GM21825 (cell line): ENCODE measurements around the gene ZBED6.
A peak's percentile ranks its signal among the peaks of the same experiment; 100 is the strongest.
"Not testable (repeated sequence)": the region's sequence is repeated elsewhere in the genome, so short reads cannot be mapped to it uniquely, and the experiment has no call there.

Experiments used
- ATAC-seq: cut with Tn5 transposase; IDR thresholded peaks from one replicate; pipeline ENCODE4 v1.9.1; 2021; ENCODE audit warnings: mild to moderate bottlenecking, moderate library complexity; ENCODE audit not compliant: unreplicated experiment

ZBED6 gene, protein sequence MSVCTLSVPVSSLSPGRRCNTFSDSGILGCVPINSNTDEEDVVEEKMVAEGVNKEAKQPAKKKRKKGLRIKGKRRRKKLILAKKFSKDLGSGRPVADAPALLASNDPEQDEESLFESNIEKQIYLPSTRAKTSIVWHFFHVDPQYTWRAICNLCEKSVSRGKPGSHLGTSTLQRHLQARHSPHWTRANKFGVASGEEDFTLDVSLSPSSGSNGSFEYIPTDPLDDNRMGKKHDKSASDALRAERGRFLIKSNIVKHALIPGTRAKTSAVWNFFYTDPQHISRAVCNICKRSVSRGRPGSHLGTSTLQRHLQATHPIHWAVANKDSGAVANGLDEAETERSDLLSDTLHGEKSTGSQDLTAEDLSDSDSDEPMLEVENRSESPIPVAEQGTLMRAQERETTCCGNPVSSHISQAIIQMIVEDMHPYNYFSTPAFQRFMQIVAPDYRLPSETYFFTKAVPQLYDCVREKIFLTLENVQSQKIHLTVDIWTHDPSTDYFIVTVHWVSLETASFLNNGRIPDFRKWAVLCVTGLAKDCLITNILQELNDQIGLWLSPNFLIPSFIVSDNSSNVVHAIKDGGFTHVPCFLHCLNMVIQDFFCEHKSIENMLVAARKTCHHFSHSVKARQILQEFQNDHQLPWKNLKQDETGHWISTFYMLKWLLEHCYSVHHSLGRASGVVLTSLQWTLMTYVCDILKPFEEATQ (N-terminal part only)

GRCh38 chr1:203795441-203796235, at the start of gene ZBED6, which contains the start of gene ZC3H11A:
TSS of gene ZBED6 (plus strand) at chr1:203795623. CDS start at chr1:203797523, 1,900 bp downstream.
TSS of gene ZC3H11A (plus strand) at chr1:203795623. CDS start at chr1:203817071, 21,448 bp downstream.
- ATAC-seq: peak; percentile 96

DNA sequence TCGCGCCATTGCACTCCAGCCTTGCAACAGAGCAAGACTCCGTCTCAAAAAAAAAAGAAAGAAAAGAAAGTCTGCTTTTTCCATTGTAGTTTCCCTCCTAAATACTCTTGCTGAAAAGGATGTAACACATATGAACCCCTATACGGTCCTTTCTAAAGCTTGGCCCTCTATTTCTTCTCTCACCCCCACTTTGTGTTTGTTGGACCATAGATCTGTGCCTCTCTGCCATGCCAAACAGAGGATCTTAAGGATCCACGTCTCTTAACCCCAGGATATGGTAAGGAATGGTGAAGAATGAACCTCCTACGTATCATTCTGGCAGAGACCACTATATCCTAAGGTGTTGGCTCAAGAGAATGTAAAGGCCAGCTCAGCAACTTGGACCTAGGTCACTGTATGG, 49.1 kb upstream of the ZBED6 start:
- no peak for ATAC-seq

DNA sequence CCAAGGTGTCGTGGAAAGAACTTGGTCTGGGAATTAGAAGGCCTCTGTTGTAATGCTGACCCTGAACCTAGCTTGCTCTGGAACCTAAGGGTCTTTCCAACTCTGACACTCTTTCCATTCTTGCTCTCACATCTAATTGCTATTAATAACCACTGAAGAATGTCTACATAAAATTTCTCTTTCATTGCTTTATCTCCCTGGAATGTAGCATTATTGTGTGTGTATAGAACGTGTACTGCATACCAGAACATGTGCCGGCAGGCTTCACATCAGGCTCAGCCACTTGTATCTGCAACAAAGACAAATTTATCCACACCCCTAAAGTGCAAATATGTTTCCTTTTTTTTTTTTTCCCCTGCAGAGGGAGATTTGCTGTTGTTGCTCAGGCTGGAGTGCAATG, 44.4 kb upstream of the ZBED6 start:
- no peak for ATAC-seq

GRCh38 chr1:203751618-203752361, 43.6 kb upstream of the ZBED6 start:
- not testable (repeated sequence) for ATAC-seq

GRCh38 chr1:203754455-203754864, 41.0 kb upstream of the ZBED6 start:
- ATAC-seq: no peak

DNA sequence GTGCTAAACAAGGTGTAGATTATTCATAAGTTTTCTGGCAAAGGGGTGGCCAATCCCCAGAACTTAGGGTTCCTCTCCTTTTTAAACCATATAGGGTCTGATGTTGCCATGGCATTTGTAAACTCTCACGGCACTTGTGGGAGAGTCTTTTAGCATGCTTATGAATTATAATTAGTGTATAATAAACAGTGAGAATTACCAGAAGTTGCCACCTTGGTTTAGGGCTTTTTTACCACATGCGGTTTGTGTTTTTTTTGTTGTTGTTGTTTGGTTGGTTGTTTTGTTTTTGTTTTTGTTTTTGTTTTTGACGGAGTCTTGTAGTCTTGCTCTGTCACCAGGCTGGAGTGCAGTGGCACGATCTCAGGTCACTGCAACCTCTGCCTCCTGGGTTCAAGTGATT, 39.4 kb upstream of the ZBED6 start:
- no peak for ATAC-seq

- not testable (repeated sequence) for ATAC-seq
Measured at GRCh38 chr1:203758749-203759148, 36.7 kb upstream of the ZBED6 start.

DNA sequence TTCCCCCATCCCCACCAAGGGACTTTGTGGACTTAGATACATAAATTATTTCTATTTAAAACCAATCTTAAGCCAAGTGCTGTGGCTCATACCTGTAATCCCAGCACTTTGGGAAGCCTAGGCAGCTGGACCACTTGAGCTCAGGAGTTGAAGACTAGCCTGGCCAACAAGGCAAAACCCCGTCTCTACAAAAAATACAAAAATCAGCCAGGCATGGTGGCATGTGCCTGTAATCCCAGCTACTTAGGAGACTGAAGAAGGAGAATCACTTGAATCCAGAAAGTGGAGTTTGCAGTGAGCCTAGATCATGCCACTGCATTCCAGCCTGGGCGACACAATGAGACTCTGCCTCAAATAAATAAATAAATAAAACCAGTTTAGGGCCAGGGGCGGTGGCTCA, 34.9 kb upstream of the ZBED6 start:
- no peak for ATAC-seq

- not testable (repeated sequence) for ATAC-seq
Measured at GRCh38 chr1:203761958-203762357, 33.5 kb upstream of the ZBED6 start.

DNA sequence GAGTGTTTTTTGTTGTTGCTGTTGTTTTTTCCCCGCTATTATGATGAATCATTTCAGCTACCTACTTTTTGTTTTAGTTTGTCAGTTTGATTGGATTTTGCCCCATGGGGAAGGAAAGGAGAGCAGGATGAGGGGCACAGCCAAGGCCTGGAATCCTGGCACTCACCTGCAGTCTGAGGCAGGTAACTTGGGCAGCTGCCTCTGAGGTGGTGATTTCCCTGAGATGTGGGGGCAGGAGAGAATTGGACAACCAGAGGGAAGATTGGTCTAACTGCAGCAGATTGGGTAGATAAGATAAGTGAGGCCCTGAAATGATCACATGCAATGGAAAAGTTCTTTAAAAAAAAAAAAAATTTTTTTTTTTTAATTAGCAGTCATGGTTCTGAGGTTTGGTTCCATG, 31.9 kb upstream of the ZBED6 start:
- no peak for ATAC-seq

GRCh38 chr1:203764105-203765028, 31.1 kb upstream of the ZBED6 start:
- ATAC-seq: no peak

GRCh38 chr1:203765029-203765837, 30.2 kb upstream of the ZBED6 start, which contains the start of gene LAX1:
TSS of gene LAX1 (plus strand) at chr1:203765183. CDS start at chr1:203765566, 383 bp downstream.
- peak; percentile 86 for ATAC-seq

DNA sequence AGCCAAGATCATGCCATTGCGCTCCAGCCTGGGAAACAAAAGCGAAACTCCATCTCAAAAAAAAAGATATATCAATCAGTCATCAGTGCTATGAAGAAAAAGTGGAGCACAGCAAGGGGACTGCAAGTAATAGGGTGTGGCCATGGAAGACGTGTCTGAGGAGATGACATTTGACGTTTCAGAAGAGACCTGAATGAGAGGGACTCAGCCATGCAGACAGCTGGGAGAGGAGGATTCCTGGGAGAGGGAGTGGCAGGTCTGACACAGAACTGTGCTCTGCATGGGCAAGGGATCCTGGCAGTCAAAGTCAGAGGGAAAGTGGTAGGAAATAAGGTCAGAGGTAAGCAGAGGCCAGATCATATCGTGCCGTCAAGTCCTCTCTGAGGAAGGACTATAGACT, 27.2 kb upstream of the ZBED6 start:
- no peak for ATAC-seq

DNA sequence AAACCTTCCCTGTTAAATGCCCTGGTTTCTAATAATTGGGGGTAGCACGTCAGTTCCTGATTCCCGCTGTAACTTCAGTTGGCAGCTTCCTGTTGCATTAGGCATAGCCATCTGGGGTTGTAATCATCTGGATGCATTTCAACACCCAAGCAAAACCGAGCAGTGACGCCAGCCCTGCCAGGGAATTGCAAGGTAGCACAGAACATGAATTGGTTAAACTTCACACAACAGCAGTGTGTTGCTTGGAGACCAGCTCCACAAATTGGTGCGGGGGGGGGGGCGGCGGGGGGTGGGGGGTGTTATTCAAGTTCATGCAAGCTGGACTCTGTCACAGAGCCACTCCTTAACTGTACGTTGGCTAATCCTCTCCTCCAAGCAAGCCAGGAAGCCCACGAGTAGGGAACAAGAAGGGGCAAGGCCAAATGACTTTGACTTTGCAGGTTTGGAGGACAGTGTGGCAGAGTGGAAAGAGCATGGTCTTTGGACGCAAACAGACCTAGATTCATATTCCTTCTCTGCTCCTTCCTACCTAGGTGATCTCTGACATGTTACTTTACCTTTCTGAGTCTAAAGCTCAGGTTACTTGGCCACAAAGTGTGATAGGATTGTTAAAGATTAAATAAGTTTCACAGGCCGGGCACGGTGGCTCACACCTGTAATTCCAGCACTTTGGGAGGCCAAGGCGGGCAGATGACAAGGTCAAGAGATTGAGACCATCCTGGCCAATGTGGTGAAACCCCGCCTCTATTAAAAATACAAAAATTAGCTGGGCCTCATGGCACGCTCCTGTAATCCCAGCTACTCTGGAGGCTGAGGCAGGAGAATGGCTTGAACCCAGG, 25.7 kb upstream of the ZBED6 start:
- no peak for ATAC-seq

GRCh38 chr1:203771901-203772301, 23.5 kb upstream of the ZBED6 start:
- no peak for ATAC-seq

GRCh38 chr1:203772836-203773235, 22.6 kb upstream of the ZBED6 start:
- ATAC-seq: no peak

GRCh38 chr1:203776636-203777035, 18.8 kb upstream of the ZBED6 start:
- ATAC-seq: no peak

DNA sequence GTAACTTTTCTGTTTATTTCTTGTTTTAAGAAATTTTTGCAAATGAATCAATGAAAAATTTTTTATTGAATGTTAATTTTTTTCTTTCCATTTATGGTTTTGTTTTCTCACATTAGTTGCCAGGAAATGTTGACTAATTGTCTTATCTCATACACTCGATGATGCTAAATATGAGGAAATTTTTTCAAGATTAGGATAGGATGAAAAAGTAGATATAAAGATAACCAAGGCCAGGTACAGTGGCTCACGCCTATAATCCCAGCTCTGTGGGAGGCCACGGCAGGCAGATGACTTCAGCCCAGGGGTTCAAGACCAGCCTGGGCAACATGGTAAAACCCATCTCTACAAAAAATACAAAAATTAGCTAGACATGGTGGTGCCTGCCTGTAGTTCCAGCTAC, 17.8 kb upstream of the ZBED6 start:
- ATAC-seq: no peak
